CD4-positive, CD25-positive, alpha-beta regulatory T cell (primary cell): ENCODE data around the gene ATP13A2. TPM values are rescaled to one million over a fixed set of nuclear protein-coding genes. Genes with fewer than 3 reads are reported as not detected.

Source experiments
- ATAC-seq, 2 donors: fragments of 150-1000 bp; cut with Tn5 transposase; one replicate each; pipeline ENCODE4 v1.10.0; 2021; ENCODE audit warnings: low read depth in 2 of 2, moderate number of reproducible peaks in 2 of 2, moderate library complexity in 1 of 2
- DNase-seq, 3 donors: peaks; one replicate each; pipeline versions ENCODE4 v3.0.0 to v3.0.0-alpha.2; 2012 to 2022; ENCODE audit warnings: mixed read lengths in 1 of 3
- H3K27ac ChIP-seq: one replicate; pipeline ENCODE4 v1.7.0; 2013; ENCODE audit warnings: mild to moderate bottlenecking, low read length; ENCODE audit not compliant: insufficient read depth, poor library complexity, severe bottlenecking
- H3K27me3 ChIP-seq: one replicate; pipeline ENCODE4 v1.7.0; 2013; ENCODE audit warnings: low read length; ENCODE audit not compliant: control insufficient read depth, insufficient read depth
- H3K36me3 ChIP-seq: one replicate; pipeline ENCODE4 v1.7.0; 2013; ENCODE audit warnings: mild to moderate bottlenecking, low read length, moderate library complexity; ENCODE audit not compliant: control insufficient read depth, insufficient read depth
- H3K4me1 ChIP-seq: 2 replicates; pipeline ENCODE4 v1.7.0; 2013; ENCODE audit warnings: mild to moderate bottlenecking, low read length; ENCODE audit not compliant: insufficient read depth, control insufficient read depth, poor library complexity, severe bottlenecking
- H3K4me3 ChIP-seq: one replicate; pipeline ENCODE4 v1.7.0; 2013; ENCODE audit warnings: low read depth, mild to moderate bottlenecking, low read length, moderate library complexity
- H3K9me3 ChIP-seq, 2 experiments: 1 replicate in 1 of 2; 2 replicates in 1 of 2; pipeline ENCODE4 v1.7.0; 2013; ENCODE audit warnings: low read length in 2 of 2, mild to moderate bottlenecking in 1 of 2, moderate library complexity in 1 of 2; ENCODE audit not compliant: control insufficient read depth in 2 of 2
- H3K27ac Mint-ChIP-seq, 3 donors: one replicate each; pipeline ENCODE4 v1.8.0; 2020 to 2022; ENCODE audit warnings: mild to moderate bottlenecking in 3 of 3, mixed read lengths in 3 of 3, moderate library complexity in 2 of 3
- H3K27me3 Mint-ChIP-seq: one replicate; pipeline ENCODE4 v1.8.0; 2022; ENCODE audit warnings: mild to moderate bottlenecking, mixed read lengths
- H3K36me3 Mint-ChIP-seq: one replicate; pipeline ENCODE4 v1.8.0; 2020; ENCODE audit warnings: mixed read lengths
- H3K4me1 Mint-ChIP-seq, 4 donors: one replicate each; pipeline ENCODE4 v1.8.0; 2020 to 2022; ENCODE audit warnings: mixed read lengths in 4 of 4, mild to moderate bottlenecking in 1 of 4
- H3K4me3 Mint-ChIP-seq, 4 donors: one replicate each; pipeline ENCODE4 v1.8.0; 2020 to 2022; ENCODE audit warnings: mild to moderate bottlenecking in 4 of 4, mixed read lengths in 4 of 4, moderate library complexity in 3 of 4
- H3K9me3 Mint-ChIP-seq, 7 donors: one replicate each; pipeline ENCODE4 v1.8.0; 2020 to 2022; ENCODE audit warnings: mixed read lengths in 7 of 7, mild to moderate bottlenecking in 3 of 7, moderate library complexity in 2 of 7
- polyA plus RNA-seq, 4 donors: library from polyadenylated mRNA; unstranded; fragments of 300-500 nt; fragmentation: Illumina TruSeq; gene quantifications; one replicate each; pipeline ENCODE4 v1.2.3, GENCODE V29; 2021
- total RNA-seq: library from RNA; stranded (reverse); gene quantifications from one replicate; pipeline ENCODE4 v1.2.3, GENCODE V29; 2022

The ATP13A2 gene
- total and polyA plus RNA-seq, 5 donors from 2014 or later = 29.7 to 41.7 (median 33.0) TPM

DNA sequence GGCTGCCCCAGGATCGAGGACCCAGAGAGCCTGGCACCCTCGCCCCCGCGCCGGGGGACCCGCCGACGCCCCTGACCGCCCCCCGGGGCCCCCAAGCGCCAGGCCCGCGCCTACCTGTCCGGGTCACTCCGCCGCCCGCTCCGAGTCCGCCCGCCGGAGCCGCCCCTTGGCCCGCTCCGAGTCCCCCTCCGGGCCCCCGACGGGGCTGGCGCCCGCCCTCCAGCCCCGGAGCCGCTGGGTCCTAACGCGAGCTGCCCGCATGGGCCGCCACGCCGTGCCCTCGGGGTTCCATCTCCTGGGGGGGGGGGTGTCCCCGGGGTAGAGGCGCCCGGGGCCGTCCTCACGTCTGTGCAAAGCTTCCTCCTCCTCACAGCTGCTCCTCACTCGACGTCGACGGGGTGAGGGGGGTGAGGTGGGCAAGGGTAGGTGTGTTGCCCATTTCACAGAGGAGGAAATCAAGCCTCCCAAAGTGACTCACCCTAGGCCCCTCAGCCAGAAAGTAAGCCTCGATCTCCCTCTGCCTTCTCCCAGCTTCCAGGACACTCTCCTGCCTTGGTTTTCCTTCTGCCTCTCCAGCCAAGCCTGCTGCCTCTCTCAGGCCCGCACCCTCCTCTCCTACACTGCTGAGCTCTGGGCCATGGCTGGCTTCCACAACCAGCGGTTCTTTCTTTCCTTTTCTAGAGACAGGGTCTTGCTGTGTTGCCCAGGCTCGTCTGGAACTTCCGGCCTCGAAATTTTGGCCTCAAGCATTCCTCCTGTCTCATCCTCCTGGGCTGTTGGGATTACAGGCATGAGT lies 31.1 kb downstream of the ATP13A2 start, which contains the start of gene MFAP2:
Gene MFAP2, minus strand, starts transcription at position 148 of the 796 bp plus-strand sequence. CDS start 2,347 bp downstream, outside the sequence.
- H3K27me3 ChIP-seq = peaks cover 4% of the 10 kb centered on the region
- Mint-ChIP-seq H3K4me3 (peak within 1 kb of the TSS in 3 of 4 donors; percentile 70 to 80 (median 76)), H3K4me1 (peaks cover 0 to 10% (median 6%) of the 10 kb centered on the region in 4 donors), H3K36me3 (peaks cover 4% of the 10 kb centered on the region), H3K27me3 (peaks cover 21% of the 10 kb centered on the region), H3K9me3 (peaks cover 0 to 2% (median 0%) of the 10 kb centered on the region in 7 donors), H3K27ac (peak within 1 kb of the TSS in 2 of 3 donors; percentile 39 to 81)
- no peak within 1 kb of the TSS for H3K27ac ChIP-seq
- no peaks in the 10 kb centered on the region for H3K9me3 ChIP-seq
- ATAC-seq (no peak), DNase-seq (no peak)
- peaks cover under 1% of the 10 kb centered on the region for H3K36me3 ChIP-seq
- no peak within 1 kb of the TSS for H3K4me3 ChIP-seq
- H3K4me1 ChIP-seq = peaks cover 12% of the 10 kb centered on the region

GRCh38 chr1:16979475-16980327 lies 32.0 kb downstream of the ATP13A2 start:
- H3K27me3 Mint-ChIP-seq = peaks cover 21% of the 10 kb centered on the region
- Histone ChIP-seq H3K36me3 (no peaks in the 10 kb centered on the region), H3K4me1 (peaks cover 12% of the 10 kb centered on the region), H3K27me3 (peaks cover 4% of the 10 kb centered on the region), H3K27ac (no peak overlapping the region), H3K9me3 (no peaks in the 10 kb centered on the region), H3K4me3 (no peak overlapping the region)
- H3K36me3 Mint-ChIP-seq = no peaks in the 10 kb centered on the region
- peak overlapping the region in 1 of 4 donors; percentile 43 for H3K4me3 Mint-ChIP-seq
- ATAC-seq (no peak), DNase-seq (no peak)
- H3K9me3 Mint-ChIP-seq = peaks cover 0 to 2% (median 0%) of the 10 kb centered on the region in 7 donors
- peaks cover 0 to 10% (median 6%) of the 10 kb centered on the region in 4 donors for H3K4me1 Mint-ChIP-seq
- no peak overlapping the region for H3K27ac Mint-ChIP-seq

- Mint-ChIP-seq H3K4me3 (no peak overlapping the region), H3K27ac (no peak overlapping the region), H3K4me1 (peaks cover 0 to 10% (median 6%) of the 10 kb centered on the region in 4 donors), H3K36me3 (no peaks in the 10 kb centered on the region), H3K27me3 (peaks cover 21% of the 10 kb centered on the region), H3K9me3 (peaks cover 0 to 2% (median 0%) of the 10 kb centered on the region in 7 donors)
- Histone ChIP-seq H3K27ac (no peak overlapping the region), H3K36me3 (no peaks in the 10 kb centered on the region), H3K4me1 (peaks cover 12% of the 10 kb centered on the region), H3K4me3 (no peak overlapping the region), H3K27me3 (peaks cover 4% of the 10 kb centered on the region), H3K9me3 (no peaks in the 10 kb centered on the region)
- DNase-seq (no peak), ATAC-seq (no peak)
Observed at GRCh38 chr1:16978567-16979474, 32.9 kb downstream of the ATP13A2 start.

GRCh38 chr1:16978139-16978538 lies 33.6 kb downstream of the ATP13A2 start:
- Mint-ChIP-seq H3K36me3 (no peaks in the 10 kb centered on the region), H3K4me3 (peak overlapping the region in 1 of 4 donors; percentile 32), H3K4me1 (peaks cover 0 to 10% (median 6%) of the 10 kb centered on the region in 4 donors), H3K27ac (peak overlapping the region in 1 of 3 donors; percentile 14), H3K9me3 (peaks cover 0 to 2% (median 0%) of the 10 kb centered on the region in 7 donors), H3K27me3 (peaks cover 18% of the 10 kb centered on the region)
- no peaks in the 10 kb centered on the region for H3K9me3 ChIP-seq
- H3K27ac ChIP-seq = no peak overlapping the region
- no peak overlapping the region for H3K4me3 ChIP-seq
- H3K27me3 ChIP-seq = peaks cover 4% of the 10 kb centered on the region
- peaks cover 12% of the 10 kb centered on the region for H3K4me1 ChIP-seq
- no peaks in the 10 kb centered on the region for H3K36me3 ChIP-seq
- DNase-seq (no peak), ATAC-seq (no peak)

DNA sequence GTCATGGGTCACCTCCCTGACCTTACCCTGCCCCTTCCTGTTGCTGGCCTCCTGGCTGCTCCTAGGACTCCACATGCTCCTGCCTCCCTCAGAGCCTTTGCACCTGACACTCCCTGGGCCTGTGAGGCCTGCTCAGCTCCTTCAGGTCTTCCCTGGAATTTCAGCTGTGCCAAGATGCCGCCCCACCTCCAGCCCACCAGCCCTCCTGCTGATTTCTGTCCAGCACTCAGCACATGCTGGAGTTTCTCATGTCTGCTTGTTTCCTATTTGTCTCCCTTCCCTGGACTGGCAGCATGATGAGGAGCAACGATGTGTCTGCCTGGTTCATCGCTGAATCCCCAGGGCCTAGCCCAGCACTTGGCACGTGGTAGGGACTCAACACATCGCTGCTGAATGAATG lies 34.4 kb downstream of the ATP13A2 start:
- Histone ChIP-seq H3K27me3 (peaks cover 4% of the 10 kb centered on the region), H3K4me1 (peaks cover 12% of the 10 kb centered on the region), H3K27ac (no peak overlapping the region), H3K9me3 (no peaks in the 10 kb centered on the region), H3K36me3 (no peaks in the 10 kb centered on the region), H3K4me3 (no peak overlapping the region)
- ATAC-seq = no peak
- H3K27ac Mint-ChIP-seq = peak overlapping the region in 1 of 3 donors; percentile 76
- no peak for DNase-seq
- no peaks in the 10 kb centered on the region for H3K36me3 Mint-ChIP-seq
- no peak overlapping the region for H3K4me3 Mint-ChIP-seq
- H3K27me3 Mint-ChIP-seq = peaks cover 16% of the 10 kb centered on the region
- H3K4me1 Mint-ChIP-seq = peaks cover 0 to 10% (median 6%) of the 10 kb centered on the region in 4 donors
- H3K9me3 Mint-ChIP-seq = peaks cover 0 to 2% (median 0%) of the 10 kb centered on the region in 7 donors

DNA sequence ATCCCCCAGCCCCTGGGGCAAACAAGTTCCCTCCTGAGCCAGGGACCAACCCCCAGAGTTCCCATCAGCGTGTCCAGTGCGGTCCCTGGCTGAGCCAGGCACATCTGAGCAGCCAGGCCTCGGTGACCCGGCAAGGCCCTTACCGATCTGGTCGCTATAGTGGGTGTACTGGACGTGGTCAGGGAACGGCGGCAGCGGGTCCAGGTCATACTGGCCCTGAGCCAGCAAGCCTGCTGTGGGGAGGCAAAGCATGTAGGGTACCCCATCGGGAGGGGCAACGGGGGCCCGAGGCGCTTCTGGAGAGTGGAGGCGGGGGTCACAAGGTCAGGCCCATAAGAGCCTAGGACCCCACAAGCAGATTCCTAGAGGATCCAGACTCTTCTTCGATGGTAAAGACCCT lies 34.8 kb downstream of the ATP13A2 start:
- Mint-ChIP-seq H3K36me3 (no peaks in the 10 kb centered on the region), H3K27me3 (peaks cover 16% of the 10 kb centered on the region), H3K4me1 (peaks cover 0 to 10% (median 6%) of the 10 kb centered on the region in 4 donors), H3K4me3 (no peak overlapping the region), H3K9me3 (peaks cover 0 to 2% (median 0%) of the 10 kb centered on the region in 7 donors), H3K27ac (peak overlapping the region in 1 of 3 donors; percentile 46)
- H3K27ac ChIP-seq = no peak overlapping the region
- H3K4me1 ChIP-seq = peaks cover 12% of the 10 kb centered on the region
- DNase-seq (no peak), ATAC-seq (no peak)
- H3K4me3 ChIP-seq = no peak overlapping the region
- no peaks in the 10 kb centered on the region for H3K9me3 ChIP-seq
- H3K36me3 ChIP-seq = no peaks in the 10 kb centered on the region
- H3K27me3 ChIP-seq = peaks cover 4% of the 10 kb centered on the region

- Histone ChIP-seq H3K36me3 (no peaks in the 10 kb centered on the region), H3K4me1 (peaks cover 11% of the 10 kb centered on the region), H3K9me3 (no peaks in the 10 kb centered on the region), H3K27ac (no peak overlapping the region), H3K4me3 (no peak overlapping the region), H3K27me3 (peaks cover 2% of the 10 kb centered on the region)
- Mint-ChIP-seq H3K27me3 (peaks cover 7% of the 10 kb centered on the region), H3K9me3 (peaks cover 0 to 1% (median 0%) of the 10 kb centered on the region in 7 donors), H3K4me3 (no peak overlapping the region), H3K36me3 (no peaks in the 10 kb centered on the region), H3K27ac (peak overlapping the region in 1 of 3 donors; percentile 10), H3K4me1 (peaks cover 0 to 3% (median 2%) of the 10 kb centered on the region in 4 donors)
- ATAC-seq (no peak), DNase-seq (no peak)
Observed at GRCh38 chr1:16975838-16976237, 35.9 kb downstream of the ATP13A2 start.
